PFSK-1 (cell line): Measurements from ENCODE around the gene GGA1.

ENCODE experiments used
- POLR2AphosphoS5 ChIP-seq: IDR thresholded peaks from 2 replicates; pipeline ENCODE4 v1.6.1; 2012; ENCODE audit warnings: low read depth, mild to moderate bottlenecking, control low read depth, low read length, moderate library complexity
- REST ChIP-seq, 2 experiments: IDR thresholded peaks; 2 replicates each; pipeline versions ENCODE4 v1.6.1 to v1.8.0; 2011 to 2012; ENCODE audit warnings: low read depth in 2 of 2, low read length in 2 of 2, control low read depth in 1 of 2, inconsistent platforms in 1 of 2, mild to moderate bottlenecking in 1 of 2, moderate library complexity in 1 of 2; ENCODE audit not compliant: insufficient read depth in 1 of 2
- SIN3A ChIP-seq: IDR thresholded peaks from 2 replicates; pipeline ENCODE4 v1.6.1; 2012; ENCODE audit warnings: mild to moderate bottlenecking, low read length, moderate library complexity, borderline replicate concordance; ENCODE audit not compliant: insufficient read depth
- TAF1 ChIP-seq: IDR thresholded peaks from 2 replicates; pipeline ENCODE4 v1.6.1; 2012; ENCODE audit warnings: low read length, control low read depth, borderline replicate concordance; ENCODE audit not compliant: insufficient read depth

GRCh38 chr22:37601203-37601539 lies 7.5 kb upstream of the GGA1 start:
- TF ChIP-seq REST (IDR thresholded peaks at IDR 0.05; ENCODE audit: insufficient read depth in 1 of 2, low read depth in 2 of 2, low read length in 2 of 2), result no peak
- no peak for TF ChIP-seq SIN3A
- no peak for TF ChIP-seq TAF1
- no peak for TF ChIP-seq POLR2AphosphoS5
